OCI-LY3 (cell line): ENCODE data around the gene EIF6.

Source experiments
- H2AFZ ChIP-seq: fragments of 200-600, 300-600 bp; shearing (Covaris generic); 2 replicates; pipeline ENCODE4 v1.6.0; 2014; ENCODE audit warnings: antibody characterized with exemption, low read depth, low read length
- H3K27ac ChIP-seq: fragments of 200-600, 300-600 bp; sonication (generic); 2 replicates; pipeline ENCODE4 v1.5.1; 2014; ENCODE audit warnings: mild to moderate bottlenecking, low read length, moderate library complexity, mixed read lengths
- H3K27me3 ChIP-seq: fragments of 200-600, 300-600 bp; sonication (generic); 2 replicates; pipeline ENCODE4 v1.6.1; 2014; ENCODE audit warnings: low read depth, low read length, mixed read lengths
- H3K36me3 ChIP-seq: fragments of 200-600, 300-600 bp; sonication (generic); replicated peaks from 2 replicates; pipeline ENCODE3; 2014; ENCODE audit warnings: low read depth, low read length, mixed read lengths
- H3K4me1 ChIP-seq: fragments of 300-600, 200-600 bp; sonication (generic); 2 replicates; pipeline ENCODE4 v1.6.1; 2014; ENCODE audit warnings: low read length, mixed read lengths
- H3K4me2 ChIP-seq: fragments of 200-600, 300-600 bp; sonication (generic); 2 replicates; pipeline ENCODE4 v1.6.1; 2014; ENCODE audit warnings: low read length, mixed read lengths
- H3K4me3 ChIP-seq: fragments of 300-600, 200-600 bp; sonication (generic); 2 replicates; pipeline ENCODE4 v1.5.1; 2014; ENCODE audit warnings: antibody characterized with exemption, mild to moderate bottlenecking, low read length, moderate library complexity
- H3K79me2 ChIP-seq: fragments of 300-600, 200-600 bp; shearing (Covaris generic); 2 replicates; pipeline ENCODE4 v1.6.1; 2014; ENCODE audit warnings: mild to moderate bottlenecking, low read length, mixed read lengths
- H3K9ac ChIP-seq: fragments of 300-600, 200-600 bp; shearing (Covaris generic); 2 replicates; pipeline ENCODE4 v1.6.0; 2014; ENCODE audit warnings: mild to moderate bottlenecking, low read length, moderate library complexity
- H3K9me3 ChIP-seq: fragments of 200-600, 300-600 bp; shearing (Covaris generic); 2 replicates; pipeline ENCODE4 v1.6.1; 2014; ENCODE audit warnings: low read length, mixed read lengths; ENCODE audit not compliant: insufficient read depth
- H4K20me1 ChIP-seq: fragments of 200-600, 300-600 bp; sonication (generic); 2 replicates; pipeline ENCODE4 v1.6.1; 2016; ENCODE audit warnings: low read length, mixed read lengths; ENCODE audit not compliant: insufficient read depth
- CTCF ChIP-seq: fragments of 200-600, 300-600 bp; sonication (generic); IDR thresholded peaks from 2 replicates; pipeline ENCODE4 v1.5.1; 2014; ENCODE audit warnings: antibody characterized with exemption, low read length, low read depth
- EZH2phosphoT487 ChIP-seq: fragments of 200-600 bp; shearing (Covaris generic); IDR thresholded peaks from 2 replicates; pipeline ENCODE4 v1.6.1; 2018; ENCODE audit warnings: antibody characterized with exemption, mixed run types, low read depth

The EIF6 gene

GRCh38 chr20:35286077-35286898, 1.7 kb upstream of the EIF6 start:
- no peaks in the 10 kb centered on the region for H4K20me1 ChIP-seq
- H2AFZ ChIP-seq = no peak overlapping the region
- no peaks in the 10 kb centered on the region for H3K9me3 ChIP-seq
- no peaks in the 10 kb centered on the region for H3K27me3 ChIP-seq
- H3K9ac ChIP-seq = no peak overlapping the region
- H3K4me3 ChIP-seq = no peak overlapping the region
- TF ChIP-seq CTCF (no peak), EZH2phosphoT487 (no peak)
- peak overlapping the region; percentile 72; the same call in 1 of the 2 replicates for H3K4me2 ChIP-seq
- H3K27ac ChIP-seq = no peak overlapping the region
- H3K79me2 ChIP-seq = peaks cover 33% of the 10 kb centered on the region
- peaks cover 13% of the 10 kb centered on the region for H3K4me1 ChIP-seq
- peaks cover 8% of the 10 kb centered on the region for H3K36me3 ChIP-seq

- Histone ChIP-seq H3K79me2 (peaks cover 36% of the 10 kb centered on the region), H2AFZ (no peak overlapping the region), H3K27ac (no peak overlapping the region), H3K4me2 (peak overlapping the region; percentile 72), H3K4me3 (peak overlapping the region; percentile 79; the same call in 1 of the 2 replicates), H3K27me3 (no peaks in the 10 kb centered on the region), H3K9me3 (no peaks in the 10 kb centered on the region), H4K20me1 (no peaks in the 10 kb centered on the region), H3K9ac (no peak overlapping the region), H3K4me1 (peaks cover 15% of the 10 kb centered on the region), H3K36me3 (peaks cover 9% of the 10 kb centered on the region)
- TF ChIP-seq EZH2phosphoT487 = no peak
Measured at GRCh38 chr20:35285806-35286076, 1.2 kb upstream of the EIF6 start.

GRCh38 chr20:35284992-35285805, 627 bp upstream of the EIF6 start:
- Histone ChIP-seq H3K27ac (peak overlapping the region; percentile 53), H3K79me2 (peaks cover 39% of the 10 kb centered on the region), H3K4me3 (peak overlapping the region; percentile 79), H3K4me2 (peak overlapping the region; percentile 72), H3K9ac (peak overlapping the region; percentile 78), H2AFZ (peak overlapping the region; percentile 71), H3K4me1 (peaks cover 20% of the 10 kb centered on the region), H3K9me3 (no peaks in the 10 kb centered on the region), H4K20me1 (peaks cover 4% of the 10 kb centered on the region; the same call in 1 of the 2 replicates), H3K36me3 (peaks cover 15% of the 10 kb centered on the region), H3K27me3 (no peaks in the 10 kb centered on the region)
- no peak for TF ChIP-seq EZH2phosphoT487
- no peak for TF ChIP-seq CTCF

- TF ChIP-seq EZH2phosphoT487 (no peak), CTCF (no peak)
- H3K36me3 ChIP-seq = peaks cover 30% of the 10 kb centered on the region
Measured at GRCh38 chr20:35283441-35284266, 918 bp downstream of the EIF6 start.

More at GRCh38 chr20:35283441-35284266, 918 bp downstream of the EIF6 start:
- Histone ChIP-seq H2AFZ (peak overlapping the region; percentile 71; the same call in 1 of the 2 replicates), H3K79me2 (peaks cover 39% of the 10 kb centered on the region), H3K9me3 (no peaks in the 10 kb centered on the region), H4K20me1 (peaks cover 6% of the 10 kb centered on the region; the same call in 1 of the 2 replicates), H3K4me2 (peak overlapping the region; percentile 72), H3K4me3 (peak overlapping the region; percentile 79), H3K27ac (peak overlapping the region; percentile 53), H3K27me3 (no peaks in the 10 kb centered on the region), H3K9ac (peak overlapping the region; percentile 78), H3K4me1 (peaks cover 24% of the 10 kb centered on the region)
